Mammary epithelial cell (primary cell): ENCODE data around the gene TLR8.

Experiments used
- CTCF ChIP-seq, 2 donors: IDR thresholded peaks in 1 of 2; conservative IDR thresholded peaks in 1 of 2; 2 replicates each; pipeline ENCODE4 v1.5.1; 2011 to 2012; ENCODE audit warnings: inconsistent platforms in 2 of 2, low read length in 2 of 2, mild to moderate bottlenecking in 2 of 2, control low read depth in 1 of 2, low read depth in 1 of 2; ENCODE audit not compliant: insufficient read depth in 1 of 2; ENCODE audit errors: extremely low read depth in 1 of 2
- EZH2 ChIP-seq: IDR thresholded peaks from 2 replicates; pipeline ENCODE4 v1.6.1; 2012; ENCODE audit warnings: low read length, inconsistent platforms, borderline replicate concordance

- no peak for TF ChIP-seq CTCF (conservative IDR thresholded peaks at IDR 0.05 in 1 of 2, IDR thresholded peaks at IDR 0.05 in 1 of 2; ENCODE audit: extremely low read depth in 1 of 2, insufficient read depth in 1 of 2, low read depth in 1 of 2, low read length in 2 of 2)
- no peak for TF ChIP-seq EZH2
Observed at GRCh38 chrX:12912791-12913482, 6.5 kb downstream of the TLR8 start.
